Breast epithelium (tissue), 4 donors: ENCODE data around the gene MKNK1. TPM values are rescaled to one million over a fixed set of nuclear protein-coding genes. Genes with fewer than 3 reads are reported as not detected.

Experiments
- DNase-seq, 2 donors: peaks; one replicate each; pipeline ENCODE4 v3.0.0-alpha.2; 2019; ENCODE audit warnings: low spot score in 2 of 2
- H3K27ac ChIP-seq, 2 donors: fragments of 200-600 bp; sonication (generic) in 1 of 2; one replicate each; pipeline ENCODE4 v1.5.1; 2016 to 2019; ENCODE audit warnings: mild to moderate bottlenecking in 1 of 2
- H3K27me3 ChIP-seq, 2 donors: fragments of 200-600 bp; sonication (generic) in 1 of 2; one replicate each; pipeline versions ENCODE4 v1.5.1 to v1.6.0; 2017 to 2019; ENCODE audit warnings: control low read depth in 1 of 2, mild to moderate bottlenecking in 1 of 2
- H3K36me3 ChIP-seq: fragments of 200-600 bp; one replicate; pipeline ENCODE4 v1.5.1; 2019
- H3K4me1 ChIP-seq, 2 donors: fragments of 200-600 bp; sonication (generic); one replicate each; pipeline ENCODE4 v1.5.1; 2016 to 2019; ENCODE audit warnings: control low read depth in 1 of 2
- H3K4me3 ChIP-seq, 3 donors: fragments of 200-600 bp; sonication (generic); 1 replicate in 2 of 3; 2 replicates in 1 of 3; pipeline ENCODE4 v1.5.1; 2016 to 2019; ENCODE audit warnings: mild to moderate bottlenecking in 3 of 3, moderate library complexity in 2 of 3
- H3K9me3 ChIP-seq, 2 donors: fragments of 200-600 bp; sonication (generic) in 1 of 2; one replicate each; pipeline ENCODE4 v1.5.1; 2016 to 2019; ENCODE audit warnings: control low read depth in 1 of 2
- POLR2A ChIP-seq: fragments of 450-650 bp; IDR thresholded peaks from one replicate; pipeline ENCODE4 v1.6.1; 2016; ENCODE audit warnings: antibody characterized with exemption, mild to moderate bottlenecking, moderate library complexity
- POLR2AphosphoS5 ChIP-seq, 3 donors: sonication (generic); formaldehyde crosslinking; IDR thresholded peaks; one replicate each; pipeline ENCODE4 v1.6.1; 2017; ENCODE audit warnings: antibody characterized with exemption in 3 of 3
- intact Hi-C: fragments of 100-400 bp; cut with DNase I; formaldehyde crosslinking; loops from one replicate; pipeline ENCODE4 v1.15.1; 2023; ENCODE audit warnings: low total_unique reads
- total RNA-seq, 3 donors: library from RNA; depleted of rRNA; stranded (reverse); fragments of >200 nt; gene quantifications; one replicate each; pipeline ENCODE4 v1.1.0, GENCODE V29; 2016
- TF ChIP-seq, protein P1 (sequence below), 3 donors: fragments of 450-650 bp; IDR thresholded peaks; one replicate each; pipeline ENCODE4 v1.5.1; 2016 to 2017; ENCODE audit warnings: antibody characterized with exemption in 3 of 3, mild to moderate bottlenecking in 3 of 3, moderate library complexity in 3 of 3

MKNK1 gene
- total RNA-seq, 3 donors from 2014 or later, result 34.7 to 51.5 (median 47.2) TPM

DNA sequence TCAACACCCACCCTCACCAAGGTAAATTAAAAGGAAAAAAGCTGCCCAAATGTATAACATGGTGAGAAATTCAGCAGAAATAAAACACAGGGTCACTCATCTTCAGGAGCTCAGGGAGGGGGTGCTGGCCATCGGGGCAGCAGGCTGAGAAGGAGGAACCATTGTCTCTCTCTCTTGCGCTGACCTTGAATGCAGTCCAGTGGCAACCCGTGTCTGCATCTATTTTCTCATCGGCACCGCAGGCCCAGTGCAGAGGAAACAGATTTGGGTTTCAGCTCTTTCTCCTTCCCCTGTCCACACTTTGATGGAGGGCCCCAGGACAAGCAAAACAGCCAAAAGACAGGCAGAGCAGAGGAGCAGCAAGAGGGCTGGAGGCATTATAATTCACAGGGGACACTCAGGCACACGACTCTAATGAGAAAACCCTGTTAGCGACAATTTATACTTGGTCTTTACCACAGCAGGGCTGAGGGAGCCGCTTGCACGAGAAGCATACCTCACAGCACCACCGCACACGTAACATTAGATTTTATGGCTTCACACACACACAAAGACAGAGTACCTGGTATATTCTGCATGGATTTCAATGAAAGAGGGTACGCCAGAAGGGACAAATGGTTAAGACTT is 18.6 kb downstream of the MKNK1 start:
- no peak overlapping the region for H3K4me3 ChIP-seq
- DNase-seq, result no peak
- intact Hi-C loops, result no loop called here
- no peaks in the 10 kb centered on the region for H3K36me3 ChIP-seq
- no peaks in the 10 kb centered on the region for H3K4me1 ChIP-seq
- no peaks in the 10 kb centered on the region for H3K27me3 ChIP-seq
- TF ChIP-seq, protein P1, sequence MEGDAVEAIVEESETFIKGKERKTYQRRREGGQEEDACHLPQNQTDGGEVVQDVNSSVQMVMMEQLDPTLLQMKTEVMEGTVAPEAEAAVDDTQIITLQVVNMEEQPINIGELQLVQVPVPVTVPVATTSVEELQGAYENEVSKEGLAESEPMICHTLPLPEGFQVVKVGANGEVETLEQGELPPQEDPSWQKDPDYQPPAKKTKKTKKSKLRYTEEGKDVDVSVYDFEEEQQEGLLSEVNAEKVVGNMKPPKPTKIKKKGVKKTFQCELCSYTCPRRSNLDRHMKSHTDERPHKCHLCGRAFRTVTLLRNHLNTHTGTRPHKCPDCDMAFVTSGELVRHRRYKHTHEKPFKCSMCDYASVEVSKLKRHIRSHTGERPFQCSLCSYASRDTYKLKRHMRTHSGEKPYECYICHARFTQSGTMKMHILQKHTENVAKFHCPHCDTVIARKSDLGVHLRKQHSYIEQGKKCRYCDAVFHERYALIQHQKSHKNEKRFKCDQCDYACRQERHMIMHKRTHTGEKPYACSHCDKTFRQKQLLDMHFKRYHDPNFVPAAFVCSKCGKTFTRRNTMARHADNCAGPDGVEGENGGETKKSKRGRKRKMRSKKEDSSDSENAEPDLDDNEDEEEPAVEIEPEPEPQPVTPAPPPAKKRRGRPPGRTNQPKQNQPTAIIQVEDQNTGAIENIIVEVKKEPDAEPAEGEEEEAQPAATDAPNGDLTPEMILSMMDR (IDR thresholded peaks at IDR 0.05), result no peak
- TF ChIP-seq POLR2AphosphoS5 (IDR thresholded peaks at IDR 0.05) (no peak), POLR2A (no peak)
- H3K9me3 ChIP-seq, result no peaks in the 10 kb centered on the region
- H3K27ac ChIP-seq, result no peak overlapping the region

GRCh38 chr1:46583494-46583893 is 20.6 kb downstream of the MKNK1 start:
- no peaks in the 10 kb centered on the region for H3K9me3 ChIP-seq
- DNase-seq, result no peak
- H3K4me1 ChIP-seq, result no peaks in the 10 kb centered on the region
- H3K36me3 ChIP-seq, result no peaks in the 10 kb centered on the region
- TF ChIP-seq POLR2A, result no peak
- H3K4me3 ChIP-seq, result no peak overlapping the region
- no peaks in the 10 kb centered on the region for H3K27me3 ChIP-seq
- intact Hi-C loops, result no loop called here
- no peak overlapping the region for H3K27ac ChIP-seq

DNA sequence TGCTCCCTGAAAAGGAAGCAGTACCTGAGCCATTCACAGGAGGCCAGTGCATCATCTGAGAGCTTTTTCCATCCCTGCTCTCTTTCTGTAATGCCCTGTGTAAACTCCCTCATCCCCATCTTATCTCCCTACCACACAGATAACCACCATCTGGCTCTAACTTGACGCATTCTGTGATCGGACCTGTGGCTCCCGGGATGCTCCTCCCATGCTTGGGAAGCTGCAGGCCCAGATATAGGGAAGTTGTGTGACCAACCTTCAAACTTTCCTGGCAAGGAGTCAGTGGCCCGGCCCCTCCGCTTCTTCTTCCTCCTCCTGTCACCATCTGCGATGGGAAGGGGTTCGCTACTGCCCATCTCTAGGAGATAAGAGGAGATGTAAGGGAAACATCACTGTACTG is 21.1 kb downstream of the MKNK1 start:
- H3K4me1 ChIP-seq, result no peaks in the 10 kb centered on the region
- TF ChIP-seq POLR2AphosphoS5 (IDR thresholded peaks at IDR 0.05) (no peak), POLR2A (no peak)
- TF ChIP-seq, protein P1 (IDR thresholded peaks at IDR 0.05), result no peak
- H3K36me3 ChIP-seq, result no peaks in the 10 kb centered on the region
- intact Hi-C loops, result no loop called here
- no peak overlapping the region for H3K4me3 ChIP-seq
- no peaks in the 10 kb centered on the region for H3K27me3 ChIP-seq
- H3K9me3 ChIP-seq, result no peaks in the 10 kb centered on the region
- no peak overlapping the region for H3K27ac ChIP-seq
- DNase-seq, result no peak

DNA sequence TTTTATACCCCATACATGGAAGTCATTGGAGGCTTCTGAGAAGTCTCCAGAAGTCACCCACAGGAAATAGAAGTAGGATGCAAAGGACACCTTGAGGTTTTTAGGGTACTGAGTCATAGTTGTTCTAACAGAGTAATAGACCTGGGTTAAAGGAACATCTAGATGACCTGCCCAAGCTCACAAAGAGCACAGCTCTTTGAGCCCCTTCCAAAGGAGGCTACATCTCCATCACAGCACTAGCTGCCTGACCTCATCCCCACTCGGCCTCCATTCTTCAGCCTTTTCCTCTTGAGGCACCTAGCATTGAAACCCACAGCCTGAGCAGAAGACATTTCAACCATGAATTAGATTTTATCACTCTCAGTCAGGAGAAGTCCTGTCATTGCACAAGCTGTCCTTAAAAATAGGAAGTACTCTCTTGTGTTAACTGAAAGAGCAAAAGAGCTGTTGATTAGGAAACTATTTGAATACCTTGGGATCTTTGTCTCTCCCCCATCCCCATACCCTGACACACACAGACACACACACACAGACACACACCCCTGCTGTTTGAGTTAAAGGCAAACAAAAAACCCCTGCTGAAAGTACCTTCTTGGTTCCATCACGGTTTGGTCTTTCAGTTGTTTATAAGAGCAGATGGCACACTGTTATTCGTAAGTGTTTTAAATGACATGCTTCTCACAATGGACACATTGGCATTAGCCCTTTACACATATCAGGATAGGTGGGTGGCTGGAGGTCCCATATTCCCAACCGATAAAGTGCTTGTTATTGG is 22.2 kb downstream of the MKNK1 start:
- DNase-seq, result no peak
- intact Hi-C loops, result no loop called here
- Histone ChIP-seq H3K27me3 (no peaks in the 10 kb centered on the region), H3K4me3 (no peak overlapping the region), H3K27ac (no peak overlapping the region), H3K4me1 (no peaks in the 10 kb centered on the region), H3K36me3 (no peaks in the 10 kb centered on the region), H3K9me3 (no peaks in the 10 kb centered on the region)
- TF ChIP-seq POLR2AphosphoS5 (IDR thresholded peaks at IDR 0.05) (no peak), POLR2A (no peak)
- TF ChIP-seq, protein P1 (IDR thresholded peaks at IDR 0.05), result no peak

DNA sequence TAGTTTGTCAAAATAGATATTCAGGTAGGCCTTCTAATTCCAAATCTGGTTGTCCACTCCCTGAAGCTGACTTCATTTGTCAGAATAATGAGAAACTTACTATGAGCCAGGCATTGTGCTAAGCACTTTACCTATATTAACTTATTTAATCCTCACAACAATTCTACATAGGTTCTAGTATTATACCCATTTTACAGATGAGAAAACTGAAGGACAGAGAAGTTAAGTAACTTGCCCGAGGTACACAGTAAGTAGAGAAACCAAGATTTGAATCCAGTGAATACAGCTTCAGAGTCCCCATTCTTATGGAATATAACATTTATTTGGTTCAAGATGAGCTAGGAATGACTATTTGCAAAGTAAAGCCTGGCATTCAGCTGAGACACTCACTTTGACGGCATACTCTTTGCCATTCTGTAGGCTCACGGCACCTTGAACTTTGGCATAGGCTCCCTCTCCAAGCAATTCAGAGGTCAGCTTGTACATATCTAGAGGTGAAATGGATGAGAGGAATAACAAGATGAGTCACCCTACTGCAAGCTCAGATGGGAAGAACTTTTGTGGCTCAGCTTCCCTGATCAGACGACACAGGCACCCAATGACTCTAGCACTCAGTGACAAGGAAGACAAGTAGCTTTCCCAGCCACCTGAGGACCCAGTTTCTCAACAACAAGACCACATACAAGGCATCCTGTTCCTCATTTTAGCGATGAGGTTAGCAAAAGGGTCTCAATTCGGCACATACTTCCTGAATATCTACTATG is 23.7 kb downstream of the MKNK1 start:
- no peak for TF ChIP-seq POLR2AphosphoS5 (IDR thresholded peaks at IDR 0.05)
- H3K27me3 ChIP-seq, result no peaks in the 10 kb centered on the region
- no peak overlapping the region for H3K4me3 ChIP-seq
- intact Hi-C loops, result no loop called here
- peaks cover 4% of the 10 kb centered on the region for H3K36me3 ChIP-seq
- no peaks in the 10 kb centered on the region for H3K9me3 ChIP-seq
- no peaks in the 10 kb centered on the region for H3K4me1 ChIP-seq
- DNase-seq, result no peak
- no peak overlapping the region for H3K27ac ChIP-seq

- Histone ChIP-seq H3K27ac (no peak overlapping the region), H3K4me3 (no peak overlapping the region), H3K27me3 (no peaks in the 10 kb centered on the region), H3K4me1 (no peaks in the 10 kb centered on the region), H3K9me3 (no peaks in the 10 kb centered on the region), H3K36me3 (peaks cover 4% of the 10 kb centered on the region)
- intact Hi-C loops, result no loop called here
- TF ChIP-seq, protein P1 (IDR thresholded peaks at IDR 0.05), result no peak
- TF ChIP-seq POLR2A (no peak), POLR2AphosphoS5 (IDR thresholded peaks at IDR 0.05) (no peak)
- DNase-seq, result no peak
Observed at GRCh38 chr1:46577671-46578070, 26.4 kb downstream of the MKNK1 start.
